Esophagus mucosa (tissue), 1 donor: ENCODE results near the gene LDHD. TPM values are rescaled to one million over a fixed set of nuclear protein-coding genes. Genes with fewer than 3 reads are reported as not detected.
A peak's percentile ranks its signal among the peaks of the same experiment; 100 is the strongest.
"Not testable (repeated sequence)": the region's sequence is repeated elsewhere in the genome, so short reads cannot be mapped to it uniquely, and the experiment has no call there.

Experiments
- ATAC-seq: fragments of 200-7000 bp; cut with Tn5 transposase; one replicate; pipeline ENCODE4 v1.9.1; 2020
- total RNA-seq: library from RNA; stranded (reverse); gene quantifications from one replicate; pipeline ENCODE4 v1.2.4, GENCODE V29; 2023
- donor health status: DM: yes; HTN: yes; CAD: no.

The LDHD gene
- total RNA-seq, 1 donor from 2014 or later, result 9.2 TPM

GRCh38 chr16:75099075-75099667, 17.4 kb downstream of the LDHD start:
- peak; percentile 57 for ATAC-seq

GRCh38 chr16:75097941-75098901, 18.4 kb downstream of the LDHD start:
- peak; percentile 78 for ATAC-seq

- ATAC-seq, result no peak
These were observed 19.3 kb downstream of the LDHD start for GRCh38 chr16:75097191-75097761.

- peak; percentile 70 for ATAC-seq
These were observed 19.9 kb downstream of the LDHD start for GRCh38 chr16:75096656-75097055.

GRCh38 chr16:75095204-75095621, 21.4 kb downstream of the LDHD start:
- no peak for ATAC-seq

GRCh38 chr16:75093598-75094540, 22.7 kb downstream of the LDHD start:
- no peak for ATAC-seq

GRCh38 chr16:75092777-75093176, 23.8 kb downstream of the LDHD start:
- ATAC-seq, result no peak

GRCh38 chr16:75091619-75092018, 25.0 kb downstream of the LDHD start:
- not testable (repeated sequence) for ATAC-seq

- peak; percentile 69 for ATAC-seq
These were observed 25.7 kb downstream of the LDHD start for GRCh38 chr16:75090899-75091298.

GRCh38 chr16:75089486-75090202, 26.9 kb downstream of the LDHD start:
- no peak for ATAC-seq

GRCh38 chr16:75088934-75089333, 27.6 kb downstream of the LDHD start:
- ATAC-seq, result no peak

- ATAC-seq, result no peak
These were observed 28.4 kb downstream of the LDHD start for GRCh38 chr16:75088216-75088615.

GRCh38 chr16:75087375-75087979, 29.1 kb downstream of the LDHD start:
- ATAC-seq, result peak; percentile 67

- ATAC-seq, result no peak
These were observed 29.7 kb downstream of the LDHD start for GRCh38 chr16:75086688-75087374.

GRCh38 chr16:75086281-75086680, 30.3 kb downstream of the LDHD start:
- no peak for ATAC-seq

GRCh38 chr16:75085556-75085955, 31.0 kb downstream of the LDHD start:
- ATAC-seq, result no peak

- peak; percentile 30 for ATAC-seq
These were observed 32.8 kb downstream of the LDHD start for GRCh38 chr16:75083813-75084212.

- peak; percentile 67 for ATAC-seq
These were observed 35.3 kb downstream of the LDHD start for GRCh38 chr16:75081179-75081859.

GRCh38 chr16:75080205-75081029, 36.2 kb downstream of the LDHD start:
- peak; percentile 59 for ATAC-seq
